NK-92 (cell line): ENCODE data around the gene NMNAT1.
"Not testable (repeated sequence)": the region's sequence is repeated elsewhere in the genome, so short reads cannot be mapped to it uniquely, and the experiment has no call there.

Experiments used
- DNase-seq: peaks from one replicate; lab custom pipeline; 2025; ENCODE audit not compliant: unreplicated experiment; lab: John Stamatoyannopoulos, UW

Gene NMNAT1

DNA sequence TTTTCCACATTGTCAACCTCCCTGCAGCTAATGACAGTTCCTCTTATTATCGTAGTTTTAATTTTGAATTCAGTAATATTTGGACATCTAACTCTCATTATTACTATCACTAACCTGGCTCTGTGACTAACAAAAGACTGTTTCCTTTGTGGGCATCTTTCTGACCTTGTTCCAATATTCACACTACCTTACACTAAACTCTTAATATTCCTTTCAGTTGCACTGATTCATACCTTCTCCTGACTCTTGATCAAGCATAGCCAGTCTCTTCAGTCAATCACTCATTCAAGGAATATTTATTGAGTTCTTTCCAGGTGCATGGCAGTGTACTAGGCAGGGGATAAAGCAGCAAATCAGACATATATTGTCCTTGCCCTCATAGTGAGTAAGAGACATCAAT lies 25.4 kb upstream of the NMNAT1 start:
- DNase-seq = no peak

GRCh38 chr1:9920606-9921005 lies 22.7 kb upstream of the NMNAT1 start:
- DNase-seq = no peak

- DNase-seq = no peak
These were observed 20.9 kb upstream of the NMNAT1 start for GRCh38 chr1:9922342-9922741.

GRCh38 chr1:9927259-9927658 lies 16.0 kb upstream of the NMNAT1 start:
- no peak for DNase-seq

DNA sequence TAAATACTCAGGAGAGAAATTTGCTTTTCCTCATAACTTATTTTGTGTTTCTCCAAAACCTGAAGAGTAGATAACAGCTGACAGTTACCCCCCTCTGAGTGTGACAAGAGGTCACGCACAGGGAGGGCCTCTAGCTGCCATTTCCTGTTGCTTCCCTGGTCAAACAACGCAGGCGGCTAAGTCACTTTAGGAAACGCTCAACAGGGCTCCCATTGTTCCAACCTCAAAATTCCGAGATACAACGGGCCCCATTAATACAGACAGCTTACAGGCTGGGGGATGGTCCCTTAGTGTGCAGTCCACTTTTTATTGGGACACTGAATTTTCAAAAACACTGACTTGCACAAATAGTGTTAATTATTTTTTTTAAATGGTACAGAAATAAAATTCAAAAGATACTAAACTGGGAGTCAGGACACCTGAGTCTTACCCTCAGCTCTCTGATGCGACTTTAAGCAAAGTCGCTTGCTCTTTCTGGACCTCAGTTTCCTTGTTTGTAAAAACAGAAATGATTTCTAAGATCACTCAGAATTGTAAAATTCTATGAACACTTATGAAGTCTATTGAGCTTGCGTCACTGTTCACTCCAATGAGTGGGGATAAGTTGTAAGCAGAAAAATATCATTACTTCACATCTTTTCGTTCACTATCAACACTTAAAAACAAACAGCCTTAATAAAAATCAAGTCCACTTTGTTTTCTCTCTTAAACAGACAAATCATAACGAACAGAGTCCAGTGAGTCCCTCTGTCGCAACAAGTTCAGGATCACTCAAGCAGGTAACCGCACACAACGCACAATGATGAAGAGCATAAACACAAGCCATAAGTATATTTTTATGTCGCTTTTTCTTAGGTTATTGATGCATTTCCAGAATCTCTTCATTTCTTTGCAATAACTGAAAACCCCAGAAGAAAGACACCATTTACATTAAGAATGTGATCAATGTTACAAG lies 13.6 kb upstream of the NMNAT1 start:
- no peak for DNase-seq

GRCh38 chr1:9942399-9942938 lies 806 bp upstream of the NMNAT1 start:
- no peak for DNase-seq

DNA sequence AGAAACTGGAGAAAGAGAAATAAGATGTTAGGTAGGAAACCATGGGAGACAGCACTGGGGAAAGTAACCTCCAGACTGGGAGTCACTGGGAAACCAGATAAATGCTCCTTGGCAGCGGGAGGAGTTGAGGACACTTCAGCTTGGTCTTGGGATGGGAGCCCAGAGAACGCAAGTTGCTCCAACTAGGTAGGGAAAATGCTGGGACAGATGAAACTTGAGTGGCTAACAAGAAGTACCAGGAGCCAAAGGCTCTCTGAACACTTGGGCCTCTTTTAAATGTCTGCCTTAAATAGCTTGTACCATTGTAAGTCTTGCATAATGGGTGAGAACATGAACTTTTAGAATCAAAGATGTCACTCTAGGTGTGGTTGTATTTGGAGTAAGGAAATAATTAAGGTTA lies 3.0 kb downstream of the NMNAT1 start:
- no peak for DNase-seq

- no peak for DNase-seq
These were observed 14.5 kb downstream of the NMNAT1 start for GRCh38 chr1:9957726-9958125.

DNA sequence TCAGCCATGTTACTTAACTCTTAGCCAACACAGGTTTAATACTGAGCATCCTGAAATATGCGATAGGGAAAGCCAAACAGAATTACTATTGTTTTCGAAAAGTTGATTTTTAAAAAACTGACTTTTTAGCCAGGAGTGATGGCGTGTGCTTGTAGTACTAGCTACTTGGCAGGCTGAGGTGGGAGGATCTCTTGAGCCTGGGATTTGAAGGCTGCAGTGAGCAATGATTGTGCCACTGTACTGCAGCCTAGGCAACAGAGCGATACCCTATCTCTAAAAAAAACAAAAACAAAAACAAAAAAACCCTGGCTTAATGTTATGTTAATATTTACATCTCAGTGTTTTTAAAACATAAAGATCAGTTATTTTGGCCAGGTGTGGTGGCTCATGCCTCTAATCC lies 16.7 kb downstream of the NMNAT1 start:
- DNase-seq = no peak

- no peak for DNase-seq
These were observed 17.7 kb downstream of the NMNAT1 start for GRCh38 chr1:9960706-9961562.

DNA sequence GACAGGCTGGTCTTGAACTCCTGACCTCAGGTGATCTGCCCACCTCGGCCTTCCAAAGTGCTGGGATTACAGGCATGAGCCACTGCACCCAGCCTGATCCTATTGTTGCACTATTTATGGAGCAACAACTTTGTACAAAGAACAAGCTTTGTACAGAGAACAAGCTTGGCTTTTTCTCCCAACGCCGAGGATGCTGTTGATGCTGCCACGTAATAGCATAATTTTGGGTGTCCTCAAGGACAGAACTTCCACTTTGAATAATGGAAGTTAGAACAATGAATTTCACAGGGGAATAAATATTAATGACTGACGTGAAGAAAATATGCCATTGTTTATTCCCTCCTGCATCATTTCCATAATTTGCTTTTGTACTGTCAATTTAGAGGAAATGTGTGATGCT lies 41.0 kb downstream of the NMNAT1 start:
- no peak for DNase-seq

GRCh38 chr1:9985001-9985400 lies 41.7 kb downstream of the NMNAT1 start:
- no peak for DNase-seq

- no peak for DNase-seq
These were observed 46.5 kb downstream of the NMNAT1 start for GRCh38 chr1:9989773-9990172.

DNA sequence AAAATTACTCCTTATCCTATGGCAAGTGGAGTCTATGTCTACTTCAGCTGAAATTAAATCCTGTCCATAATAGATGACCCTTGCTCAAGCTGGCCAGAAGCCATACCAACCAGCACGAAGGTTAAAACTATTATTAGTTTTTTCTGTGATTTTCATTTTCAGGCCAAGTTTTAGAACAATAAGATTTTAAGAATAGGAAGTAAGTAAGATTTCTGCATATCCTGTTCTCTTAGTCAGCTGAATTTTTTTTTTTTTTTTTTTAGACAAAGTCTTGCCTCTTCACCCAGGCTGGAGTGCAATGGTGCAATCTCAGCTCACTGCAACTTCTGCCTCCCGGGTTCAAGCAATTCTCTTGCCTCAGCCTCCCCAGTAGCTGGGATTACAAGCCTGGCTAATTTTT lies 47.7 kb downstream of the NMNAT1 start:
- no peak for DNase-seq

- DNase-seq = no peak
These were observed 49.6 kb downstream of the NMNAT1 start for GRCh38 chr1:9992910-9993309.

DNA sequence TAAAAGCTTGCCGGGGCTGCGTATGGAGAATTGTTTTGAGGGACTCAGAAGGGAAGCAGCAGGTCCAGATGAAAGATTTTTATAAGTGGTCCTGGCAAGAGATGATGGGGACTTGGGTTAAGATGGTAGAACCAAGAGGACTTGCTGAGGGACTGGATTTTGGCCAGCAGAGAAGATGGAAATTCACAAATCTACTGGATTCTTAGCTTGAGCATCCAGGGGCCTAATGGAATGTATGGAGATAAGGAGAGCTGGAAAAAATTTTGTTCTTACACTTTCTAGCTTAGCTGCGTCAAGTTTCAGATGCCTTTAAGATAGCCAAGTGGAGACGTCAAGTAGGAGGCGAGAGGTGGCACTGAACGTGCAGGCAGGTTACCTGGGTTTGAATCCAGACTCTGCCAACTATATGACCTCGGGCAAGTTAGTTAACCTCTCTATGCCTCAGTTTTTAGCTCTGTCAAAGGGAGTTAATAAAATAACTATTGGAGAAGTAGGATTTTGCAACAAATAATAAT lies 50.3 kb downstream of the NMNAT1 start:
- DNase-seq = no peak

GRCh38 chr1:9996624-9997582 lies 53.6 kb downstream of the NMNAT1 start, which contains the start of gene RBP7:
Gene RBP7, plus strand, starts transcription at chr1:9997228. Its CDS starts 31 bp downstream, at chr1:9997259.
- DNase-seq = no peak

GRCh38 chr1:10001016-10001665 lies 57.9 kb downstream of the NMNAT1 start:
- DNase-seq = no peak

DNA sequence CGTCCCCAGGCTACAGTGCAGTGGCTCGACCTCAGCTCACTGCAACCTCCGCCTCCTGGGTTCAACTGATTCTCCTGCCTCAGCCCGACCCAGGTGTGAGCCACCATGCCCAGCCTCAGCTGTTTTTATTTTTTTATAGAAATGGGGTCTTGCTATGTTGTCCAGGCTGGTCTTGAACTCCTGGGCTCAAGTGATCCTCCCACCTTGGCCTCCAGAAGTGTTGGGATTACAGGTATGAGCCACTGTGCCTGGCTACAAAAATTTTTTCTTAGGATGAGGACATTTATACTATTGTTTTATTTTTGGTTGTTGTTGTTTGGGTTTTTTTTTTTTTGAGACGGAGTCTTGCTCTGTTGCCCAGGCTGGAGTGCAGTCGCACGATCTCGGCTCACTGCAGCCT lies 62.0 kb downstream of the NMNAT1 start:
- not testable (repeated sequence) for DNase-seq

- no peak for DNase-seq
These were observed 63.9 kb downstream of the NMNAT1 start for GRCh38 chr1:10007169-10007568.
